ENCODE data around the gene LCE3B.

- TF ChIP-seq CTCF (IDR thresholded peaks at IDR 0.05), result no peak
- no peak for TF ChIP-seq POLR2A (IDR thresholded peaks at IDR 0.05)
Measured at GRCh38 chr1:152565115-152565514, 48.5 kb upstream of the LCE3B start.
